IMR-90 (cell line): ENCODE results near the gene RAI1. TPM values are rescaled to one million over a fixed set of nuclear protein-coding genes. Genes with fewer than 3 reads are reported as not detected.

ENCODE experiments used
- ATAC-seq: fragments of 200-7000 bp; cut with Tn5 transposase; 2 replicates; pipeline ENCODE4 v1.9.1; 2020; ENCODE audit warnings: low read depth, mild to moderate bottlenecking, moderate library complexity
- BruUV-seq: library from RNA; stranded (reverse); fragments of 400-500 nt; replicated peaks from 2 replicates; lab custom pipeline; 2021; lab: Mats Ljungman, UMichigan
- CTCF ChIA-PET: fragments of 300-600 bp; formaldehyde crosslinking; extraction: SDS; loops from one replicate; lab custom pipeline; 2021; ENCODE audit warnings: antibody characterized with exemption; lab: Yijun Ruan, JAX
- POLR2A ChIA-PET: fragments of 300-600 bp; sonication (Branson Sonifier 250); formaldehyde crosslinking; loops from one replicate; lab custom pipeline; 2022; ENCODE audit warnings: antibody characterized with exemption; ENCODE audit not compliant: unreplicated experiment; lab: Charles Lee
- DNase-seq: peaks from one replicate; pipeline ENCODE4 v3.0.0; 2013
- H2AFZ ChIP-seq: replicated peaks from 2 replicates; pipeline ENCODE3; 2013; ENCODE audit warnings: low read length, mild to moderate bottlenecking; ENCODE audit not compliant: poor library complexity
- H2AK5ac ChIP-seq: 2 replicates; pipeline ENCODE4 v1.6.1; 2013; ENCODE audit warnings: low read depth, low read length, inconsistent platforms
- H2AK9ac ChIP-seq: replicated peaks from 2 replicates; pipeline ENCODE3; 2013; ENCODE audit warnings: mild to moderate bottlenecking, low read depth, low read length, moderate library complexity; ENCODE audit not compliant: poor library complexity
- H2BK120ac ChIP-seq: 2 replicates; pipeline ENCODE4 v1.6.1; 2013; ENCODE audit warnings: low read depth, low read length, inconsistent platforms
- H2BK15ac ChIP-seq: 3 replicates; pipeline ENCODE4 v1.6.1; 2013; ENCODE audit warnings: low read depth, low read length, inconsistent platforms
- H2BK20ac ChIP-seq: 2 replicates; pipeline ENCODE4 v1.6.1; 2013; ENCODE audit warnings: low read depth, mild to moderate bottlenecking, inconsistent platforms, low read length, moderate library complexity
- H2BK5ac ChIP-seq: 2 replicates; pipeline ENCODE4 v1.6.1; 2013; ENCODE audit warnings: mild to moderate bottlenecking, low read depth, low read length, inconsistent platforms; ENCODE audit not compliant: poor library complexity, severe bottlenecking
- H3K14ac ChIP-seq: replicated peaks from 2 replicates; pipeline ENCODE4 v1.6.1; 2013; ENCODE audit warnings: low read depth, low read length, inconsistent platforms
- H3K18ac ChIP-seq: 2 replicates; pipeline ENCODE4 v1.6.1; 2013; ENCODE audit warnings: low read depth, low read length, control low read depth
- H3K23ac ChIP-seq: 2 replicates; pipeline ENCODE4 v1.6.1; 2013; ENCODE audit warnings: low read depth, low read length, inconsistent platforms
- H3K27ac ChIP-seq: 2 replicates; pipeline ENCODE4 v1.5.1; 2013; ENCODE audit warnings: mild to moderate bottlenecking, control low read depth, low read length; ENCODE audit not compliant: insufficient read depth
- H3K27me3 ChIP-seq: 2 replicates; pipeline ENCODE4 v1.6.1; 2013; ENCODE audit warnings: low read length; ENCODE audit not compliant: control insufficient read depth, insufficient read depth
- H3K36me3 ChIP-seq: 2 replicates; pipeline ENCODE4 v1.6.1; 2013; ENCODE audit warnings: low read length, mixed read lengths; ENCODE audit not compliant: control insufficient read depth, insufficient read depth
- H3K4ac ChIP-seq: 2 replicates; pipeline ENCODE4 v1.6.1; 2013; ENCODE audit warnings: low read depth, low read length, inconsistent platforms
- H3K4me1 ChIP-seq: 2 replicates; pipeline ENCODE4 v1.6.1; 2013; ENCODE audit warnings: low read length, mixed read lengths; ENCODE audit not compliant: control insufficient read depth, insufficient read depth
- H3K4me2 ChIP-seq: 2 replicates; pipeline ENCODE4 v1.6.1; 2013; ENCODE audit warnings: low read depth, mild to moderate bottlenecking, control low read depth, low read length, moderate library complexity
- H3K4me3 ChIP-seq: 2 replicates; pipeline ENCODE4 v1.5.1; 2013; ENCODE audit warnings: low read depth, mild to moderate bottlenecking, control low read depth, low read length, moderate library complexity; ENCODE audit not compliant: insufficient read depth
- H3K56ac ChIP-seq: 2 replicates; pipeline ENCODE4 v1.6.1; 2013; ENCODE audit warnings: low read length, inconsistent platforms; ENCODE audit not compliant: insufficient read depth; ENCODE audit errors: extremely low read depth
- H3K79me1 ChIP-seq, 2 experiments: 2 replicates each; pipeline ENCODE4 v1.6.1; 2013; ENCODE audit warnings: low read length in 2 of 2, inconsistent platforms in 1 of 2, low read depth in 1 of 2
- H3K9ac ChIP-seq: 2 replicates; pipeline ENCODE4 v1.6.1; 2013; ENCODE audit warnings: low read depth, low read length, control low read depth
- H3K9me1 ChIP-seq: 2 replicates; pipeline ENCODE4 v1.6.1; 2013; ENCODE audit warnings: low read length, inconsistent platforms; ENCODE audit not compliant: insufficient read depth
- H3K9me3 ChIP-seq: 2 replicates; pipeline ENCODE4 v1.6.1; 2013; ENCODE audit warnings: low read length; ENCODE audit not compliant: control insufficient read depth, insufficient read depth
- H4K20me1 ChIP-seq: 2 replicates; pipeline ENCODE4 v1.6.1; 2013; ENCODE audit warnings: low read length, inconsistent platforms; ENCODE audit not compliant: insufficient read depth
- H4K5ac ChIP-seq: 2 replicates; pipeline ENCODE4 v1.6.1; 2013; ENCODE audit warnings: mild to moderate bottlenecking, low read depth, low read length, control low read depth
- H4K8ac ChIP-seq, 2 experiments: 2 replicates each; pipeline ENCODE4 v1.6.1; 2013; ENCODE audit warnings: low read depth in 2 of 2, low read length in 2 of 2, control low read depth in 1 of 2, inconsistent platforms in 1 of 2
- H4K91ac ChIP-seq: 2 replicates; pipeline ENCODE4 v1.6.1; 2013; ENCODE audit warnings: low read depth, low read length, inconsistent platforms; ENCODE audit not compliant: insufficient read depth
- BHLHE40 ChIP-seq: fragments of 150-350 bp; IDR thresholded peaks from 2 replicates; pipeline ENCODE4 v1.6.1; 2016; ENCODE audit warnings: mild to moderate bottlenecking, low read depth, low read length
- ELK1 ChIP-seq: fragments of 150-350 bp; IDR thresholded peaks from 2 replicates; pipeline ENCODE4 v1.6.1; 2016; ENCODE audit warnings: low read depth, mild to moderate bottlenecking, low read length, moderate library complexity, borderline replicate concordance
- MAZ ChIP-seq: IDR thresholded peaks from 2 replicates; pipeline ENCODE4 v1.6.1; 2012; ENCODE audit warnings: low read depth, mild to moderate bottlenecking, low read length, improper control_type of control experiment, moderate library complexity, borderline replicate concordance
- WGBS, 2 experiments: methylation state at CpG; one replicate each; pipeline versions ENCODE4 v1.1.5 to v1.1.7; 2013; ENCODE audit warnings: missing lambda C conversion rate in 2 of 2; ENCODE audit not compliant: insufficient read length in 1 of 2; ENCODE audit errors: extremely low coverage in 2 of 2; 5-methylcytosine and 5-hydroxymethylcytosine counted together
- dilution Hi-C: fragments of 300-500 bp; cut with HindIII; formaldehyde crosslinking; loops from one replicate; pipeline ENCODE4 v1.14.3; 2018; ENCODE audit warnings: low sequenced_read_pairs; ENCODE audit not compliant: unreplicated experiment
- in situ Hi-C: fragments of 300-500 bp; cut with MboI; formaldehyde crosslinking; loops from 3 replicates; pipeline ENCODE4 v1.14.3; 2019; ENCODE audit warnings: low sequenced_read_pairs, inconsistent platforms, mixed read lengths
- intact Hi-C: fragments of 100-400 bp; cut with micrococcal nuclease; formaldehyde crosslinking; loops from 2 replicates; pipeline ENCODE4 v1.10.0; 2022
- polyA plus RNA-seq, 3 experiments: library from polyadenylated mRNA; depleted of rRNA; stranded (reverse); fragments of >200 nt; gene quantifications; 2 replicates each; pipeline ENCODE4 v1.2.3, GENCODE V29; 2012; ENCODE audit warnings: low replicate concordance in 1 of 3
- total RNA-seq: library from RNA; depleted of rRNA; stranded (reverse); fragments of >200 nt; gene quantifications from 2 replicates; pipeline ENCODE4 v1.2.3, GENCODE V29; 2012

RAI1 gene
- total and polyA plus RNA-seq, 2 of the 4 experiments (the other 2 are of a cell fraction): 1.8 to 10.5 TPM

GRCh38 chr17:17792551-17793377, 111.5 kb downstream of the RAI1 start:
- in situ Hi-C loops: no loop called here
- POLR2A ChIA-PET: no interaction called here

More at GRCh38 chr17:17792551-17793377, 111.5 kb downstream of the RAI1 start:
- Histone ChIP-seq H3K4me2 (no peak overlapping the region), H3K36me3 (peaks cover 43% of the 10 kb centered on the region), H3K9me3 (no peaks in the 10 kb centered on the region), H4K5ac (no peak overlapping the region), H3K23ac (no peak overlapping the region), H2AK5ac (no peak overlapping the region), H3K9ac (no peak overlapping the region), H3K79me1 (peaks cover 8 to 90% of the 10 kb centered on the region in 2 experiments), H3K14ac (no peak overlapping the region), H2BK20ac (no peak overlapping the region), H2AFZ (no peak overlapping the region), H3K18ac (no peak overlapping the region), H3K27ac (no peak overlapping the region), H3K27me3 (no peaks in the 10 kb centered on the region), H3K4me1 (peaks cover 15% of the 10 kb centered on the region; the same call in 1 of the 2 replicates), H2BK5ac (no peak overlapping the region), H3K9me1 (peaks cover 10% of the 10 kb centered on the region; the same call in 1 of the 2 replicates), H2AK9ac (no peak overlapping the region), H3K4me3 (no peak overlapping the region), H3K56ac (no peak overlapping the region), H4K20me1 (peaks cover 81% of the 10 kb centered on the region), H4K91ac (no peak overlapping the region), H3K4ac (no peak overlapping the region), H4K8ac (no peak overlapping the region; a peak in 1 of 4 replicates), H2BK15ac (no peak overlapping the region), H2BK120ac (no peak overlapping the region)
- dilution Hi-C loops: no loop called here
- no TSS peak for BruUV-seq
- peak; percentile 73 for DNase-seq
- peak; percentile 43 for ATAC-seq
- TF ChIP-seq MAZ (peak; percentile 71; the same call in 1 of the 2 replicates), BHLHE40 (peak; percentile 37), ELK1 (no peak)
- 66% methylated on average over 15 of the region's 38 CpGs; no CpG with 5 or more reads in 1 of the 2 experiments for WGBS, 2 experiments
- CTCF ChIA-PET: no interaction called here
- intact Hi-C loops: no loop called here
